GM21825 (cell line): ENCODE data around the gene SKAP2.
"Not testable (repeated sequence)": the region's sequence is repeated elsewhere in the genome, so short reads cannot be mapped to it uniquely, and the experiment has no call there.

Source experiments
- ATAC-seq: cut with Tn5 transposase; IDR thresholded peaks from one replicate; pipeline ENCODE4 v1.9.1; 2021; ENCODE audit warnings: mild to moderate bottlenecking, moderate library complexity; ENCODE audit not compliant: unreplicated experiment

SKAP2 gene

GRCh38 chr7:26857506-26858240 is 6.7 kb downstream of the SKAP2 start:
- no peak for ATAC-seq

GRCh38 chr7:26857170-26857505 is 7.3 kb downstream of the SKAP2 start:
- no peak for ATAC-seq

- no peak for ATAC-seq
Observed at GRCh38 chr7:26856176-26856985, 8.0 kb downstream of the SKAP2 start.

GRCh38 chr7:26854876-26855855 is 9.2 kb downstream of the SKAP2 start:
- ATAC-seq = no peak

GRCh38 chr7:26853788-26854393 is 10.5 kb downstream of the SKAP2 start:
- no peak for ATAC-seq

- no peak for ATAC-seq
Observed at GRCh38 chr7:26850193-26850651, 14.2 kb downstream of the SKAP2 start.

GRCh38 chr7:26843705-26844104 is 20.7 kb downstream of the SKAP2 start:
- ATAC-seq = no peak

GRCh38 chr7:26842897-26843296 is 21.5 kb downstream of the SKAP2 start:
- no peak for ATAC-seq

- ATAC-seq = no peak
Observed at GRCh38 chr7:26841003-26841739, 23.2 kb downstream of the SKAP2 start.

- ATAC-seq = not testable (repeated sequence)
Observed at GRCh38 chr7:26836793-26837192, 27.6 kb downstream of the SKAP2 start.

- no peak for ATAC-seq
Observed at GRCh38 chr7:26815426-26815825, 49.0 kb downstream of the SKAP2 start.

GRCh38 chr7:26813432-26813831 is 51.0 kb downstream of the SKAP2 start:
- no peak for ATAC-seq

- ATAC-seq = no peak
Observed at GRCh38 chr7:26794541-26794940, 69.8 kb downstream of the SKAP2 start.

GRCh38 chr7:26792576-26792975 is 71.8 kb downstream of the SKAP2 start:
- no peak for ATAC-seq

- no peak for ATAC-seq
Observed at GRCh38 chr7:26792006-26792405, 72.4 kb downstream of the SKAP2 start.

GRCh38 chr7:26789481-26790184 is 74.8 kb downstream of the SKAP2 start:
- no peak for ATAC-seq

- no peak for ATAC-seq
Observed at GRCh38 chr7:26787701-26788100, 76.7 kb downstream of the SKAP2 start.

GRCh38 chr7:26784118-26784517 is 80.3 kb downstream of the SKAP2 start:
- ATAC-seq = no peak

GRCh38 chr7:26782501-26782900 is 81.9 kb downstream of the SKAP2 start:
- ATAC-seq = no peak
